ENCODE results near the gene RFC3.
"Not testable (repeated sequence)": the region's sequence is repeated elsewhere in the genome, so short reads cannot be mapped to it uniquely, and the experiment has no call there.

The RFC3 gene

GRCh38 chr13:33799950-33800592 lies 17.9 kb upstream of the RFC3 start:
- H3K9ac ChIP-seq (ENCODE audit: low read depth, low read length): no peak overlapping the region
- TF ChIP-seq, protein P1, sequence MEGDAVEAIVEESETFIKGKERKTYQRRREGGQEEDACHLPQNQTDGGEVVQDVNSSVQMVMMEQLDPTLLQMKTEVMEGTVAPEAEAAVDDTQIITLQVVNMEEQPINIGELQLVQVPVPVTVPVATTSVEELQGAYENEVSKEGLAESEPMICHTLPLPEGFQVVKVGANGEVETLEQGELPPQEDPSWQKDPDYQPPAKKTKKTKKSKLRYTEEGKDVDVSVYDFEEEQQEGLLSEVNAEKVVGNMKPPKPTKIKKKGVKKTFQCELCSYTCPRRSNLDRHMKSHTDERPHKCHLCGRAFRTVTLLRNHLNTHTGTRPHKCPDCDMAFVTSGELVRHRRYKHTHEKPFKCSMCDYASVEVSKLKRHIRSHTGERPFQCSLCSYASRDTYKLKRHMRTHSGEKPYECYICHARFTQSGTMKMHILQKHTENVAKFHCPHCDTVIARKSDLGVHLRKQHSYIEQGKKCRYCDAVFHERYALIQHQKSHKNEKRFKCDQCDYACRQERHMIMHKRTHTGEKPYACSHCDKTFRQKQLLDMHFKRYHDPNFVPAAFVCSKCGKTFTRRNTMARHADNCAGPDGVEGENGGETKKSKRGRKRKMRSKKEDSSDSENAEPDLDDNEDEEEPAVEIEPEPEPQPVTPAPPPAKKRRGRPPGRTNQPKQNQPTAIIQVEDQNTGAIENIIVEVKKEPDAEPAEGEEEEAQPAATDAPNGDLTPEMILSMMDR (IDR thresholded peaks at IDR 0.05; ENCODE audit: borderline replicate concordance, extremely low read depth, low read length, poor library complexity, severe bottlenecking): peak; percentile 54
- TF ChIP-seq EZH2 (IDR thresholded peaks at IDR 0.05; ENCODE audit: borderline replicate concordance, low read depth, low read length, severe bottlenecking): no peak
- no peak overlapping the region for H2AFZ ChIP-seq (ENCODE audit: low read depth, low read length)
- H3K27ac ChIP-seq (ENCODE audit: low read length): no peak overlapping the region
- H3K4me1 ChIP-seq (ENCODE audit: insufficient read depth, low read length): no peaks in the 10 kb centered on the region
- no peaks in the 10 kb centered on the region for H4K20me1 ChIP-seq (ENCODE audit: insufficient read depth, low read length)
- H3K27me3 ChIP-seq (ENCODE audit: insufficient read depth, low read length, poor library complexity): no peaks in the 10 kb centered on the region
- no peaks in the 10 kb centered on the region for H3K79me2 ChIP-seq (ENCODE audit: insufficient read depth, low read length)
- ATAC-seq (ENCODE audit: insufficient read depth, low read depth) (peak; percentile 35; the same call in 2 of the 3 replicates), DNase-seq (no peak)
- no peaks in the 10 kb centered on the region for H3K36me3 ChIP-seq (ENCODE audit: insufficient read depth, low read length)
- H3K4me2 ChIP-seq (ENCODE audit: insufficient read depth, low read length): no peak overlapping the region
- no peak overlapping the region for H3K4me3 ChIP-seq (ENCODE audit: low read depth in 1 of 2, low read length in 2 of 2)
- H3K9me3 ChIP-seq (ENCODE audit: insufficient read depth, low read length, severe bottlenecking): no peaks in the 10 kb centered on the region

DNA sequence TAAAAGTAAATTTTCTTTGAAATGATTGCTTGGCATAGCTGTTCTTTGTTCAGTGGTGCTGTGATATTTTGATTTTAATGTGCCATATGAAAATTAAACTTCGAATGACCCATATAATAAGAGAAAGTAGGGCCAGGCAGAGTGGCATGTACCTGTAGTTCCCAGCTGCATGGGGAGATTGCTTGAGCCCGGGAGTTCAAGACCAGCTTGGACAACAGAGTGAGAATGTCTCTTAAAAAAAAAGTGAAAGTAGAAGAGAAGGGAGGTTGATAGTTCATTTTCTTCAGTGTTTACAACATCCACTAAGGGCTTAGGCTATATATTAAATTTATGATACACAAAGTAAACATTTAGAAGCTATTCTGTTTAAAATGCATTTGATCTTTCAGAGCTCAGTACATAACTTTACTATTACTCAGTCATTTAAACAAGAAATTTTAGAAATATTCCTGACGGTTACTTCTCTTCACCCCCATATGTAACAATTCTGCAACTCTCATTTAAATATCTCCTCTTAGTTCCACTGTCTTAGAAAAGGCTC lies 17.2 kb upstream of the RFC3 start:
- TF ChIP-seq, protein P1 (IDR thresholded peaks at IDR 0.05; ENCODE audit: borderline replicate concordance, extremely low read depth, low read length, poor library complexity, severe bottlenecking): no peak
- TF ChIP-seq EZH2 (IDR thresholded peaks at IDR 0.05; ENCODE audit: borderline replicate concordance, low read depth, low read length, severe bottlenecking): no peak
- Histone ChIP-seq H3K9me3 (ENCODE audit: insufficient read depth, low read length, severe bottlenecking) (no peaks in the 10 kb centered on the region), H3K27ac (ENCODE audit: low read length) (no peak overlapping the region), H3K79me2 (ENCODE audit: insufficient read depth, low read length) (no peaks in the 10 kb centered on the region), H3K4me3 (ENCODE audit: low read depth in 1 of 2, low read length in 2 of 2) (no peak overlapping the region), H3K4me2 (ENCODE audit: insufficient read depth, low read length) (no peak overlapping the region), H2AFZ (ENCODE audit: low read depth, low read length) (no peak overlapping the region), H4K20me1 (ENCODE audit: insufficient read depth, low read length) (no peaks in the 10 kb centered on the region), H3K4me1 (ENCODE audit: insufficient read depth, low read length) (no peaks in the 10 kb centered on the region), H3K9ac (ENCODE audit: low read depth, low read length) (no peak overlapping the region), H3K27me3 (ENCODE audit: insufficient read depth, low read length, poor library complexity) (no peaks in the 10 kb centered on the region), H3K36me3 (ENCODE audit: insufficient read depth, low read length) (no peaks in the 10 kb centered on the region)
- DNase-seq: no peak
- no peak for ATAC-seq (ENCODE audit: insufficient read depth, low read depth)

DNA sequence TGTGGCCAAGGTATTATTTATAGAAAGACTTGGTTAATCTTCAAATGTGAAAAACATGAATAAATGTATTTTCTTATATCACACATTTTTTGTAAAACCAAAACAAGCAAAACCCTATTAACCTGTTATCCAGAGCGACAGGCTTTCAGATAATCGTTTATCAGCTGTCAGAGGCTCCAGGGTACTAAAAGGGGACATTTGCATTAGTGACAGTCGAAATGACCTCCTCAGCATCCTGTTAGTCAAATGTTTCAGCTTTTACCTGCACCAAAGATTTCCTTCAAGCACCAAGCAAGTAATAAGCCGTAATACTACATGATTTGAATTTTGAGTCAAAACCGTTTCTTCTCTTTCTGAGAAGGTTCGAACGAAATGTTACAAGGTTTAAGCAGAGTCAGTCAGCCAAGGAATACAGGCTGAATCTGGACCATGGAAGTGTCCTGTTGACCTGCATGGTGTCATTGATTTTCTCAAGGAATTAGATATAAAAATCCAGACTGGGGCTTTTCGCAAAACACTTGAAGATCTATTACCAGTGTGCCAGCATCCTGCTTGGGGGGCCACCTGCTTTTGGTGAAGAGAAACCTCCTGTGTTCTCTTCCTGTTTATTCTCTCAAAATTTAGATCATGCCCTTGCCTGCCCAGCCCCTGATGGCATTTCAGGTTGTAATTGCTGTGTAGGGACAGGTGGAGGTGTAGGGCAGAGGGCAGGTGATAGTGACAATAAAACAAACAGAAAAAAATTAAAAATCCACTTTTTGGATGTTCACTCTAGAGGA lies 11.3 kb upstream of the RFC3 start:
- no peak overlapping the region for H3K4me2 ChIP-seq (ENCODE audit: insufficient read depth, low read length)
- H3K36me3 ChIP-seq (ENCODE audit: insufficient read depth, low read length): no peaks in the 10 kb centered on the region
- H3K9ac ChIP-seq (ENCODE audit: low read depth, low read length): no peak overlapping the region
- no peak for DNase-seq
- no peak overlapping the region for H3K27ac ChIP-seq (ENCODE audit: low read length)
- no peaks in the 10 kb centered on the region for H3K4me1 ChIP-seq (ENCODE audit: insufficient read depth, low read length)
- H2AFZ ChIP-seq (ENCODE audit: low read depth, low read length): no peak overlapping the region
- no peaks in the 10 kb centered on the region for H3K27me3 ChIP-seq (ENCODE audit: insufficient read depth, low read length, poor library complexity)
- no peaks in the 10 kb centered on the region for H4K20me1 ChIP-seq (ENCODE audit: insufficient read depth, low read length)
- H3K79me2 ChIP-seq (ENCODE audit: insufficient read depth, low read length): no peaks in the 10 kb centered on the region
- H3K4me3 ChIP-seq (ENCODE audit: low read depth in 1 of 2, low read length in 2 of 2): no peak overlapping the region
- no peaks in the 10 kb centered on the region for H3K9me3 ChIP-seq (ENCODE audit: insufficient read depth, low read length, severe bottlenecking)
- TF ChIP-seq EZH2 (IDR thresholded peaks at IDR 0.05; ENCODE audit: borderline replicate concordance, low read depth, low read length, severe bottlenecking): no peak
- TF ChIP-seq, protein P1 (IDR thresholded peaks at IDR 0.05; ENCODE audit: borderline replicate concordance, extremely low read depth, low read length, poor library complexity, severe bottlenecking): no peak
- ATAC-seq (ENCODE audit: insufficient read depth, low read depth): no peak

GRCh38 chr13:33812829-33813228 lies 5.1 kb upstream of the RFC3 start:
- not testable (repeated sequence) for H3K27ac ChIP-seq (ENCODE audit: low read length); H3K9me3 ChIP-seq (ENCODE audit: insufficient read depth, low read length, severe bottlenecking); H2AFZ ChIP-seq (ENCODE audit: low read depth, low read length); H3K9ac ChIP-seq (ENCODE audit: low read depth, low read length); H3K4me1 ChIP-seq (ENCODE audit: insufficient read depth, low read length); H3K79me2 ChIP-seq (ENCODE audit: insufficient read depth, low read length); H4K20me1 ChIP-seq (ENCODE audit: insufficient read depth, low read length); H3K36me3 ChIP-seq (ENCODE audit: insufficient read depth, low read length); H3K4me2 ChIP-seq (ENCODE audit: insufficient read depth, low read length); DNase-seq; ATAC-seq (ENCODE audit: insufficient read depth, low read depth); H3K27me3 ChIP-seq (ENCODE audit: insufficient read depth, low read length, poor library complexity); H3K4me3 ChIP-seq (ENCODE audit: low read depth in 1 of 2, low read length in 2 of 2)
